Measurements from ENCODE around the gene DBNDD1.

DNA sequence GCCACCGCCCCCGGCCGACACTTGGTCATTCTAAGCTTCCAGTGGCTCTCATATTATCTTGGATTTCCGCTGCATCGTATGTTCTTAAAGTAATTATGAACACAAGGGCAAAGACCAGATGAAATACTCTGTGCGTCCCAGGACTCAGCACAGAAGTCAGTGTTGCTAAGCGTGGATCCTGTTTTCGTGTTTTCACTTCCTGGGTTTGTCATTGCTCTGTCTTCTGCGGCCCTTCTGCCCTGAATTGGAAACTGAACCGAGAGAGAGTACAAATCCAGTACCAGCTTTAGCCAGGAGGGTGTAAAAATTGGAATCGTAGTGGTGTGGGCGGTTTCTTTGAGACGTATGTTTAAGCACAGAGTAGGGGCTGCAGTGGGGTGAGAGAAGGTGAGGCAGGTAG lies 32.7 kb downstream of the DBNDD1 start:
- TF ChIP-seq, protein P1, sequence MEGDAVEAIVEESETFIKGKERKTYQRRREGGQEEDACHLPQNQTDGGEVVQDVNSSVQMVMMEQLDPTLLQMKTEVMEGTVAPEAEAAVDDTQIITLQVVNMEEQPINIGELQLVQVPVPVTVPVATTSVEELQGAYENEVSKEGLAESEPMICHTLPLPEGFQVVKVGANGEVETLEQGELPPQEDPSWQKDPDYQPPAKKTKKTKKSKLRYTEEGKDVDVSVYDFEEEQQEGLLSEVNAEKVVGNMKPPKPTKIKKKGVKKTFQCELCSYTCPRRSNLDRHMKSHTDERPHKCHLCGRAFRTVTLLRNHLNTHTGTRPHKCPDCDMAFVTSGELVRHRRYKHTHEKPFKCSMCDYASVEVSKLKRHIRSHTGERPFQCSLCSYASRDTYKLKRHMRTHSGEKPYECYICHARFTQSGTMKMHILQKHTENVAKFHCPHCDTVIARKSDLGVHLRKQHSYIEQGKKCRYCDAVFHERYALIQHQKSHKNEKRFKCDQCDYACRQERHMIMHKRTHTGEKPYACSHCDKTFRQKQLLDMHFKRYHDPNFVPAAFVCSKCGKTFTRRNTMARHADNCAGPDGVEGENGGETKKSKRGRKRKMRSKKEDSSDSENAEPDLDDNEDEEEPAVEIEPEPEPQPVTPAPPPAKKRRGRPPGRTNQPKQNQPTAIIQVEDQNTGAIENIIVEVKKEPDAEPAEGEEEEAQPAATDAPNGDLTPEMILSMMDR (conservative IDR thresholded peaks at IDR 0.05; ENCODE audit: low read depth, low read length): no peak
- TF ChIP-seq EZH2 (IDR thresholded peaks at IDR 0.05; ENCODE audit: borderline replicate concordance, low read depth, low read length, poor library complexity, severe bottlenecking): no peak
